OCI-LY1 (cell line): ENCODE results near the gene ODF2L.

Source experiments
- H2AFZ ChIP-seq: fragments of 200-600 bp; sonication (generic), shearing (Covaris generic); 2 replicates; pipeline ENCODE4 v1.6.0; 2014; ENCODE audit warnings: antibody characterized with exemption, mild to moderate bottlenecking, low read length
- H3F3A ChIP-seq: fragments of 200-600 bp; sonication (generic), shearing (Covaris generic); 2 replicates; pipeline ENCODE4 v1.6.0; 2014; ENCODE audit warnings: mild to moderate bottlenecking, antibody characterized with exemption, low read length, moderate library complexity; ENCODE audit not compliant: insufficient read depth
- H3K27ac ChIP-seq: fragments of 200-600 bp; sonication (generic); 2 replicates; pipeline ENCODE4 v1.5.1; 2014; ENCODE audit warnings: low read length, mixed run types, mild to moderate bottlenecking, low read depth; ENCODE audit not compliant: poor library complexity, severe bottlenecking
- H3K27me3 ChIP-seq: fragments of 200-600 bp; sonication (generic); 2 replicates; pipeline ENCODE4 v1.6.0; 2014; ENCODE audit warnings: antibody characterized with exemption, mild to moderate bottlenecking, low read length, moderate library complexity; ENCODE audit not compliant: insufficient read depth
- H3K36me3 ChIP-seq: fragments of 200-600 bp; sonication (generic); 2 replicates; pipeline ENCODE4 v1.6.1; 2014; ENCODE audit warnings: mild to moderate bottlenecking, antibody characterized with exemption, low read length, moderate library complexity, mixed read lengths; ENCODE audit not compliant: insufficient read depth
- H3K4me1 ChIP-seq: fragments of 200-600 bp; sonication (generic); 2 replicates; pipeline ENCODE4 v1.5.1; 2014; ENCODE audit warnings: mild to moderate bottlenecking, low read length, moderate library complexity; ENCODE audit not compliant: insufficient read depth, severe bottlenecking
- H3K4me2 ChIP-seq: fragments of 200-600 bp; sonication (generic), shearing (Covaris generic); 2 replicates; pipeline ENCODE4 v1.6.1; 2014; ENCODE audit warnings: low read length
- H3K4me3 ChIP-seq: fragments of 200-600 bp; sonication (generic); 2 replicates; pipeline ENCODE4 v1.5.1; 2014; ENCODE audit warnings: low read length, low read depth, mild to moderate bottlenecking, mixed read lengths; ENCODE audit not compliant: poor library complexity, severe bottlenecking
- H3K79me2 ChIP-seq: fragments of 200-600 bp; shearing (Covaris generic); 2 replicates; pipeline ENCODE4 v1.6.1; 2016; ENCODE audit warnings: mixed run types, low read length, mixed read lengths; ENCODE audit not compliant: insufficient read depth
- H3K9ac ChIP-seq: fragments of 200-600 bp; sonication (generic), shearing (Covaris generic); 2 replicates; pipeline ENCODE4 v1.6.1; 2014; ENCODE audit warnings: mild to moderate bottlenecking, low read length, mixed read lengths
- H3K9me2 ChIP-seq: fragments of 200-600 bp; sonication (generic), shearing (Covaris generic); 2 replicates; pipeline ENCODE4 v1.6.1; 2014; ENCODE audit warnings: low read depth, mild to moderate bottlenecking, low read length, mixed read lengths
- H3K9me3 ChIP-seq: fragments of 200-600 bp; shearing (Covaris generic); 2 replicates; pipeline ENCODE4 v1.6.1; 2014; ENCODE audit warnings: low read length, mixed read lengths
- H4K20me1 ChIP-seq: fragments of 200-600 bp; sonication (generic), shearing (Covaris generic); 2 replicates; pipeline ENCODE4 v1.6.0; 2016; ENCODE audit warnings: mild to moderate bottlenecking, low read length; ENCODE audit not compliant: insufficient read depth
- CTCF ChIP-seq: fragments of 200-600 bp; sonication (generic), shearing (Covaris generic); IDR thresholded peaks from 2 replicates; pipeline ENCODE4 v1.5.1; 2017; ENCODE audit warnings: mild to moderate bottlenecking, antibody characterized with exemption, low read length, moderate library complexity, mixed read lengths
- EZH2 ChIP-seq: fragments of 200-600 bp; sonication (generic), shearing (Covaris generic); IDR thresholded peaks from 2 replicates; pipeline ENCODE4 v1.8.0; 2017; ENCODE audit warnings: borderline replicate concordance, mixed run types, mild to moderate bottlenecking, antibody characterized with exemption, low read length, moderate library complexity, mixed read lengths

Gene ODF2L

GRCh38 chr1:86395751-86396497 lies at the start of gene ODF2L:
Gene ODF2L (minus strand): TSS chr1:86396323. CDS start chr1:86387027, 9,296 bp downstream.
- Histone ChIP-seq H3F3A (no peaks in the 10 kb centered on the region), H3K4me1 (peaks cover 20% of the 10 kb centered on the region), H2AFZ (peak within 1 kb of the TSS; percentile 26), H3K27ac (peak within 1 kb of the TSS; percentile 25), H3K9me2 (no peaks in the 10 kb centered on the region), H4K20me1 (no peaks in the 10 kb centered on the region), H3K4me2 (peak within 1 kb of the TSS; percentile 72), H3K4me3 (peak within 1 kb of the TSS; percentile 66), H3K9me3 (no peaks in the 10 kb centered on the region), H3K27me3 (no peaks in the 10 kb centered on the region), H3K9ac (peak within 1 kb of the TSS; percentile 41), H3K79me2 (no peaks in the 10 kb centered on the region), H3K36me3 (no peaks in the 10 kb centered on the region)
- no peak for TF ChIP-seq CTCF
- TF ChIP-seq EZH2 = no peak

GRCh38 chr1:86445919-86446318 lies 49.8 kb upstream of the ODF2L start:
- no peaks in the 10 kb centered on the region for H3K36me3 ChIP-seq
- H3K4me3 ChIP-seq = no peak overlapping the region
- no peaks in the 10 kb centered on the region for H4K20me1 ChIP-seq
- no peaks in the 10 kb centered on the region for H3K9me3 ChIP-seq
- H3F3A ChIP-seq = no peaks in the 10 kb centered on the region
- no peak overlapping the region for H3K9ac ChIP-seq
- H3K27ac ChIP-seq = no peak overlapping the region
- TF ChIP-seq EZH2 (no peak), CTCF (no peak)
- no peaks in the 10 kb centered on the region for H3K27me3 ChIP-seq
- H3K79me2 ChIP-seq = no peaks in the 10 kb centered on the region
- no peak overlapping the region for H3K4me2 ChIP-seq
- H2AFZ ChIP-seq = no peak overlapping the region
- H3K9me2 ChIP-seq = no peaks in the 10 kb centered on the region
- H3K4me1 ChIP-seq = no peaks in the 10 kb centered on the region

GRCh38 chr1:86441997-86442396 lies 45.9 kb upstream of the ODF2L start:
- H3K9me3 ChIP-seq = no peaks in the 10 kb centered on the region
- no peak overlapping the region for H3K9ac ChIP-seq
- TF ChIP-seq EZH2 = no peak
- TF ChIP-seq CTCF = no peak
- H3K9me2 ChIP-seq = no peaks in the 10 kb centered on the region
- no peak overlapping the region for H3K4me2 ChIP-seq
- no peaks in the 10 kb centered on the region for H3F3A ChIP-seq
- no peaks in the 10 kb centered on the region for H3K36me3 ChIP-seq
- no peaks in the 10 kb centered on the region for H3K27me3 ChIP-seq
- no peaks in the 10 kb centered on the region for H4K20me1 ChIP-seq
- H3K4me3 ChIP-seq = no peak overlapping the region
- H3K79me2 ChIP-seq = no peaks in the 10 kb centered on the region
- no peaks in the 10 kb centered on the region for H3K4me1 ChIP-seq
- H3K27ac ChIP-seq = no peak overlapping the region
- no peak overlapping the region for H2AFZ ChIP-seq
